GM19025 (cell line): ENCODE data around the gene TSPAN18.

Experiments
- ATAC-seq: cut with Tn5 transposase; IDR thresholded peaks from one replicate; pipeline ENCODE4 v1.9.1; 2021; ENCODE audit warnings: mild to moderate bottlenecking, low read depth, moderate library complexity; ENCODE audit not compliant: unreplicated experiment

Gene TSPAN18

DNA sequence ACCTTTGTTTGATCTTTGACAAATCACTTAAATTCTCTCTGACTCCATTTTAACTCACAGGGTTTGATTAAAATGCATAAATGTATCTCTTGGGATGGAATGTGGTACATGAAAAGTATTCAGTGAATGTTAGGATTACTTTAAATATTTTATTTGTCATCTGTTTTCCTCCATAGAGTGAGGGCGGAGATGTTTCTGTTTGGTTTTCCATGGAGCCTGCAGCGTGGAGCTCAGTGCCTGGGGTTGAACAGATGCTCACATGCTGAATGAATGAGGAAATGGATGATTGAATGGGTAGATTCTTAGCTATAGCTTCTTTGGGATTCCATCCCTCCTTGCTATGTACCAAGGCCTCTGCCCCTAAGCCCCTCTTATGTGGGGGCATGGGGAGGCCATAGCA, 10.0 kb downstream of the TSPAN18 start:
- ATAC-seq = no peak

DNA sequence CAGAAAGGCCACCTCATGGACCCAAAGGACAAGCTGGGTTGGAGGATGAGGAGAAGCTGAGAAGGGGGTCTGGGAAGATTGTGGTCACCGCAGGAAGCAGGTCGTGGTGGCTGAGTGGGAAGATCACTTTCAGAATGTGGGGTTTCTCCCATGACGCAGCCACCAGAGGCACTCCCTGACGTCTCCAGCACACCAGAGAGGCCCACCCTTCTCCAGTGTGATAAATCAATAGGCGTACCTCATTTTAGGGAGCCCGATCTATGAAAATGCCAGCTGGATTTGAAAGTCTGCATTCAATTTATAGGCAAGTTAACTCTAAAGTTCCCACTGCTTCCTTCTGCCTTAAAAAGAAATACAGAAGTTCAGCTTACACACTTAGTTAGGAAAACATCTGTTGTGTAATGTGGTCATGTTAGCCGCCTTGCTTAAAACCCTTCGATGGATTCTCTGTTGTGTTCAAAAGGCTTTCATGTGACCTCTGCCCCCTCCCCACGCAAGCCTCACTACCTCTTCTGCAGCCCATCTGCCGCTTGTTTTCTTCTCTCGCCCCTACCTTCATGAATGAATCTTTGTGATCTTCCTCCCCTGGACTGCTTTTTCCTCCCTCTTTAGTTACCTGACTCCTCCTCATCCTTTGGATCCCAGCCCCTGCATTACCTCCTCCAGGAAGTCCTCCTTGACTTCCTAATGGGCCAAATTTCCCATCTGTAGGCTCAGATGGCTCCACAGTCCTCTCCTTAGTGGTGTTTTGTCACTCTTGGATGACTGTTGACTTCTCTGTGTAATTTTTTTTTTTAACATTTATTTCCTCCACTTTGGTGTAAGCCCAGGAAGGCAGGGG, 10.7 kb downstream of the TSPAN18 start:
- ATAC-seq = no peak

DNA sequence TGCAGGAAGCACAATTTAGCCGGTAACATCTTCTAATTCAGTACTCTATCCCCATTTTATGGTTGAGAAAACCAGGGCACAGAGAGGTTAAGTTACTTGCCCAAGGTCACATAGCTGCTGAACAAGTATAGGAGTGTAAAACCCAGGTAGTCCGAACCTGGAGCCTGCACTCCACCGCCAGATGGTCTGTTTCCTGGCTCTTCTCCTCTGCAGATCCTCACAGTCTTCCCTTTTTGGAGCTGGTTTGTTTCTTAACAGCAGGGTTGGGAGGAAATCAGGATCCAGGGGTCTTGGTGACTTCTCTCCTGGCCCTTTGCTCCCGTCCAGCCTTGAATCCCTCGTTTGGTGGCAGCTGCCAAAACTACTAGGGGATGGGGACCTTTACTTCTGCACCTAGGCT, 12.0 kb downstream of the TSPAN18 start:
- no peak for ATAC-seq

DNA sequence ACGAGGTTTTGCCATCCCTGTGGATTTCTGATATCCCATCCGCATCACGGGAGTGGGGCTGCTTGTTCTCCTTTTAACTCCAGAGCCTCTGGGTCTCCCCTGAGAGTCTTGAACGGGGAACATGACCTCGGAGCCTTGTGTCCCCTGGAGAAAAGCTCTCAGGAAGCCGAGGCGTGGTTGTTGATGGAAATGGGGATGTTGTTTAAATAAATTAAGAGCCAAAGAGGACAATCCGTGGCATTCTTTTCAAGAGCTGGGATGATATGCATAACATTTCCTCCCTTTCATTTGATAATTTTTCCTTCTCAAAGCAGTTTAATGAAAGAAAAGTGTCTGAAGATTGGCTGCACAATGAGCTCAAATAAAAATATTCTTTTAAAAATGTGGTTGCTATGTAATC, 14.2 kb downstream of the TSPAN18 start:
- no peak for ATAC-seq

GRCh38 chr11:44741976-44742375, 15.2 kb downstream of the TSPAN18 start:
- no peak for ATAC-seq

- no peak for ATAC-seq
Observed at GRCh38 chr11:44742508-44743246, 15.9 kb downstream of the TSPAN18 start.

- no peak for ATAC-seq
Observed at GRCh38 chr11:44743326-44743725, 16.6 kb downstream of the TSPAN18 start.

- no peak for ATAC-seq
Observed at GRCh38 chr11:44743959-44744557, 17.3 kb downstream of the TSPAN18 start.

GRCh38 chr11:44746894-44747293, 20.1 kb downstream of the TSPAN18 start:
- no peak for ATAC-seq

GRCh38 chr11:44747316-44747715, 20.6 kb downstream of the TSPAN18 start:
- no peak for ATAC-seq

DNA sequence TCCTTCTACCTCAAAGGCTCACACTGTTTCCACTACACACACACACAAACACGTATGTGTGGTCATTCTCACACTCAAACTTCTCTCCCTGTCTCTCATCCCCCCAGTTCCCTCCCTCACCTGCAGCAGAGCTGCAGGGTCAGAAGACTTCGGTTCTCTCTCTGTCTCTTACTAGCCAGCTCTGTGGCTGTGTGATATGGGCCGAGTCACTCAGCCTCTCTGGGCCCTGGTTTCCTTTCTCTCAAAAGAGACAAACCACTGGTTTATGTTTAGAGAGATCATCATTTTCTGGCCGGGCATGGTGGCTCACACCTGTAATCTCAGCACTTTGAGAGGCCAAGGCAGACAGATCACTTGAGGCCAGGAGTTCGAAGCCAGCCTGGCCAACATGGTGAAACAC, 21.1 kb downstream of the TSPAN18 start:
- ATAC-seq = no peak

GRCh38 chr11:44748606-44749005, 21.8 kb downstream of the TSPAN18 start:
- ATAC-seq = no peak

DNA sequence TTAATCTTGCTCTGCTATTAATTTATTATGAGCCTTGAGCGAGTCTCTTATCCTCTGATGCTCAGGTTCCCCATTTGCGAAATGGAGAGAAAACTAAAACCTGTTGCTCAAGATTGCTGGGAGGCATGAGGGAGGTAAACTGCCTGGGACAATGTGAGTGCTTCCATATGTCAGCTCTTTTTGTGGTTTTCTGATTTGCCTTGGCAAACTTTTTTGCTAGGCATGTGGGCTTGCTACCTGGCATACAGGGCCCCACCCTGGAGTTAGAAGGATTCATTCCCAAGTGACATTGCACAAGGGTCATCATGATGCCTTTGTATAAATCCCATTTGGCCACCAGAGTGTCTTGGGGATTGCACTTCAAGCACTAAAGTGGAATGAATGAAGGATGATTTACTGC, 22.4 kb downstream of the TSPAN18 start:
- no peak for ATAC-seq

- ATAC-seq = no peak
Observed at GRCh38 chr11:44750551-44751465, 24.0 kb downstream of the TSPAN18 start.

DNA sequence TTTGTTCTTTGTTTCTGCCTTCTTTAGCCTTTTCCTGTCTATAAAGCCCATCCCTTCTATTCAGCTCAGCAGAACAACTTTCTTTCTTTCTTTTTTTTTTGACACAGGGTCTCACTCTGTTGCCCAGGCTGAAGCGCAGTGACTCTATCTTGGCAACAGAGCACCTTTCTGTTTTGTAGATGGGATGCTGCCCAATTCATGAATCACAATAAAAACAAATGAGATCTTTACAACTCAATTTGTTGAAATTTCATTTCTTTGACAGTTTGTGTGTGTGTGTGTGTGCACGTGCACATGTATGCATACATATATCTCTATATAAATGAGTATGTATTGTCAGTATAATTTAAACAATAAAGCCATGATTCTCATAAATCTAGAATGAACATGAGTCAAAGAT, 25.5 kb downstream of the TSPAN18 start:
- no peak for ATAC-seq

GRCh38 chr11:44752713-44753112, 26.0 kb downstream of the TSPAN18 start:
- ATAC-seq = no peak

- no peak for ATAC-seq
Observed at GRCh38 chr11:44753961-44754645, 27.3 kb downstream of the TSPAN18 start.

GRCh38 chr11:44754876-44755555, 28.3 kb downstream of the TSPAN18 start:
- no peak for ATAC-seq
